GM12878 (cell line): Measurements from ENCODE around the gene SACM1L. TPM values are rescaled to one million over a fixed set of nuclear protein-coding genes. Genes with fewer than 3 reads are reported as not detected.

Experiments
- CBX3 ChIP-seq: fragments of 200-600 bp; sonication (generic); IDR thresholded peaks from 2 replicates; pipeline ENCODE4 v1.6.1; 2016; ENCODE audit warnings: low read depth, borderline replicate concordance
- EZH2 ChIP-seq: IDR thresholded peaks from 2 replicates; pipeline ENCODE4 v1.6.1; 2012; ENCODE audit warnings: low read depth, mild to moderate bottlenecking, control low read depth, inconsistent platforms, low read length, borderline replicate concordance; ENCODE audit not compliant: control insufficient read depth
- FOXM1 ChIP-seq: IDR thresholded peaks from 2 replicates; pipeline ENCODE4 v1.6.1; 2012; ENCODE audit warnings: low read depth, mild to moderate bottlenecking, inconsistent platforms, low read length, moderate library complexity
- MLLT1 ChIP-seq: fragments of 450-650 bp; IDR thresholded peaks from 2 replicates; pipeline ENCODE4 v1.6.1; 2016; ENCODE audit warnings: mild to moderate bottlenecking
- NFYA ChIP-seq: IDR thresholded peaks from 2 replicates; pipeline ENCODE4 v1.6.1; 2011; ENCODE audit warnings: low read depth, mild to moderate bottlenecking, low read length, improper control_type of control experiment, borderline replicate concordance
- SREBF2 ChIP-seq: IDR thresholded peaks from 2 replicates; pipeline ENCODE4 v1.6.1; 2012; ENCODE audit warnings: mild to moderate bottlenecking, low read length
- ZNF687 ChIP-seq: fragments of 450-650 bp; IDR thresholded peaks from 2 replicates; pipeline ENCODE4 v1.6.1; 2017; ENCODE audit warnings: mild to moderate bottlenecking, moderate library complexity
- polyA plus RNA-seq, 11 experiments: library from polyadenylated mRNA; depleted of rRNA in 4 of 11; unstranded in 6 of 11; stranded (reverse) in 5 of 11; fragments of >200 nt; fragmentation: Nextera tagmentation in 4 of 11; fragmentation: Illumina TruSeq in 1 of 11; extraction: Ambion mirVana in 4 of 11; extraction: Trizol in 1 of 11; gene quantifications; 1 replicate in 1 of 11; 2 replicates in 10 of 11; pipeline versions ENCODE4 v1.2.1 to v1.2.3, GENCODE V29; 2011 to 2016; ENCODE audit warnings: inconsistent platforms in 2 of 11, missing spikeins in 2 of 11, low read depth in 1 of 11
- total RNA-seq, 4 experiments: library from RNA; depleted of rRNA in 3 of 4; stranded (reverse); fragments of >200 nt in 3 of 4; fragmentation: Illumina TruSeq in 1 of 4; extraction: Trizol in 1 of 4; gene quantifications; 2 replicates each; pipeline versions ENCODE4 v1.2.1 to v1.2.3, GENCODE V29; 2013 to 2021

The SACM1L gene
- total and polyA plus RNA-seq, 10 of the 15 experiments (the other 5 are each of a cell fraction or from before 2014, with no cell fraction given): 16.5 to 48.3 (median 28.9) TPM

- TF ChIP-seq ZNF687 (no peak), EZH2 (no peak), MLLT1 (no peak), SREBF2 (no peak), CBX3 (no peak), FOXM1 (no peak), NFYA (no peak)
Observed at GRCh38 chr3:45670436-45670835, 18.8 kb upstream of the SACM1L start (continued).
